ENCODE data around the gene TBL1XR1.
"Not testable (repeated sequence)": the region's sequence is repeated elsewhere in the genome, so short reads cannot be mapped to it uniquely, and the experiment has no call there.

TBL1XR1 gene

GRCh38 chr3:177056927-177057326, 140.4 kb downstream of the TBL1XR1 start:
- DNase-seq: no peak

GRCh38 chr3:177055605-177056571, 141.4 kb downstream of the TBL1XR1 start:
- no peak for DNase-seq

- no peak for DNase-seq
Measured at GRCh38 chr3:177053107-177053506, 144.2 kb downstream of the TBL1XR1 start.

GRCh38 chr3:177051411-177051810, 145.9 kb downstream of the TBL1XR1 start:
- DNase-seq: no peak

GRCh38 chr3:177050501-177051237, 146.6 kb downstream of the TBL1XR1 start:
- peak; percentile 59 to 71 (median 67) for DNase-seq

GRCh38 chr3:177045767-177046166, 151.5 kb downstream of the TBL1XR1 start:
- no peak for DNase-seq

GRCh38 chr3:177045222-177045621, 152.1 kb downstream of the TBL1XR1 start:
- DNase-seq: no peak

- no peak for DNase-seq
Measured at GRCh38 chr3:177041730-177042551, 155.3 kb downstream of the TBL1XR1 start.

- peak in 1 of 3 donors; percentile 1 for DNase-seq
Measured at GRCh38 chr3:177041021-177041729, 156.1 kb downstream of the TBL1XR1 start.

GRCh38 chr3:177039490-177040274, 157.6 kb downstream of the TBL1XR1 start:
- no peak for DNase-seq

- DNase-seq: no peak
Measured at GRCh38 chr3:177037241-177037640, 160.0 kb downstream of the TBL1XR1 start.

GRCh38 chr3:177035676-177036075, 161.6 kb downstream of the TBL1XR1 start:
- no peak for DNase-seq

GRCh38 chr3:177034832-177035475, 162.3 kb downstream of the TBL1XR1 start:
- no peak for DNase-seq

- no peak for DNase-seq
Measured at GRCh38 chr3:177026505-177027277, 170.6 kb downstream of the TBL1XR1 start.

GRCh38 chr3:177015881-177016280, 181.4 kb downstream of the TBL1XR1 start:
- DNase-seq: no peak

- DNase-seq: no peak
Measured at GRCh38 chr3:177013681-177014280, 183.5 kb downstream of the TBL1XR1 start.

GRCh38 chr3:177005718-177006405, 191.4 kb downstream of the TBL1XR1 start:
- no peak for DNase-seq

GRCh38 chr3:177000159-177000558, 197.1 kb downstream of the TBL1XR1 start:
- DNase-seq: not testable (repeated sequence)

- DNase-seq: no peak
Measured at GRCh38 chr3:176995946-176996345, 201.3 kb downstream of the TBL1XR1 start.

Measured in suppressor macrophage treated with lipopolysaccharide for 1 hour (primary cell).